ENCODE measurements around the gene PARP12. TPM values are rescaled to one million over a fixed set of nuclear protein-coding genes. Genes with fewer than 3 reads are reported as not detected.
A peak's percentile ranks its signal among the peaks of the same experiment; 100 is the strongest.

The PARP12 gene
- total and polyA plus RNA-seq, 5 donors from 2014 or later, result 30.1 to 258 (median 64.1) TPM

DNA sequence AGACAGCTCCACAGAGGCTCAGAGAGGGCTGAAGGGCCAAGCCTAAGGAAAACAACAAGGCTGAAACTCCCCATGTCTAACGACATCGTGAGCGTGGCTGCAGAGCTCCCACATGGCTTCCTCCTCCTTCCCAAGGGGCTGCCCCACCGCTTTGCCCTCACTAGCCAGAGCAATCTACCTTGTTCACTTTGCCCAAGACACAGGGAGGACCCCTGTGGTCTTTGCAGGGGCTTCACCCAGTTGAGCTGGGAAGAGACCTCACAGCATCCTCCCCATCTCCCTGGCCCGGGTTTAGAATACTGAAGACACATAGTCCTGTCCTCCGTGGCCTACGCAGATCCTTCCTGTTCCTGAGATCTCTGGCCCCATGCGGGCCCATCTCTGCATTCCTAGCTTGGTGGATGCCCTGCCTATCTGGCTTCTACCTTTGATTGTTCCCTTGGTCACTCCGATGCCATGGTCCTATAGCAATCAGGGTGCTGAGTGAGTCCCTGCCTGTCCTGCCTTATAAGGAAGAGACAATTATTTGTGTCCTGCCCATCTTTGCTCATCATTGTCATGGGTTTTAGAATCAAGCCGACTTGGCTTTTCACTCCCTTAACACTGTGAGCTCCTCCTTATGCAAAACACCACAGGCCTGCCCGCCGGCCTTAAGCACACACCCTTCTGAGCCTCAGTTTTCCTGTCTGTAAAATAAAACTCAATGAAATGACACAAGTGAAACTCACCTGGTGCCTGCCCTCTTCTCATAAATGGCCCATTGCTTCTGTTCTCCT lies 73.2 kb downstream of the PARP12 start:
- H3K4me3 ChIP-seq (ENCODE audit: low read depth, low read length), result no peak overlapping the region
- Mint-ChIP-seq H3K4me1 (no peaks in the 10 kb centered on the region), H3K27me3 (peaks cover 2% of the 10 kb centered on the region), H3K4me3 (no peak overlapping the region), H3K36me3 (no peaks in the 10 kb centered on the region), H3K9me3 (peaks cover 0 to 1% (median 0%) of the 10 kb centered on the region in 7 donors), H3K27ac (peak overlapping the region in 2 of 3 donors; percentile 21 to 27)
- H3K36me3 ChIP-seq (ENCODE audit: control insufficient read depth, insufficient read depth, low read length), result no peaks in the 10 kb centered on the region
- no peaks in the 10 kb centered on the region for H3K4me1 ChIP-seq (ENCODE audit: control insufficient read depth, insufficient read depth, low read length, poor library complexity, severe bottlenecking)
- no peak overlapping the region for H3K27ac ChIP-seq (ENCODE audit: insufficient read depth, low read length, poor library complexity, severe bottlenecking)
- no peaks in the 10 kb centered on the region for H3K27me3 ChIP-seq (ENCODE audit: control insufficient read depth, insufficient read depth, low read length)
- no peak for DNase-seq
- H3K9me3 ChIP-seq (ENCODE audit: control insufficient read depth in 2 of 2, low read length in 2 of 2), result no peaks in the 10 kb centered on the region
- ATAC-seq (ENCODE audit: low read depth in 2 of 2), result no peak

DNA sequence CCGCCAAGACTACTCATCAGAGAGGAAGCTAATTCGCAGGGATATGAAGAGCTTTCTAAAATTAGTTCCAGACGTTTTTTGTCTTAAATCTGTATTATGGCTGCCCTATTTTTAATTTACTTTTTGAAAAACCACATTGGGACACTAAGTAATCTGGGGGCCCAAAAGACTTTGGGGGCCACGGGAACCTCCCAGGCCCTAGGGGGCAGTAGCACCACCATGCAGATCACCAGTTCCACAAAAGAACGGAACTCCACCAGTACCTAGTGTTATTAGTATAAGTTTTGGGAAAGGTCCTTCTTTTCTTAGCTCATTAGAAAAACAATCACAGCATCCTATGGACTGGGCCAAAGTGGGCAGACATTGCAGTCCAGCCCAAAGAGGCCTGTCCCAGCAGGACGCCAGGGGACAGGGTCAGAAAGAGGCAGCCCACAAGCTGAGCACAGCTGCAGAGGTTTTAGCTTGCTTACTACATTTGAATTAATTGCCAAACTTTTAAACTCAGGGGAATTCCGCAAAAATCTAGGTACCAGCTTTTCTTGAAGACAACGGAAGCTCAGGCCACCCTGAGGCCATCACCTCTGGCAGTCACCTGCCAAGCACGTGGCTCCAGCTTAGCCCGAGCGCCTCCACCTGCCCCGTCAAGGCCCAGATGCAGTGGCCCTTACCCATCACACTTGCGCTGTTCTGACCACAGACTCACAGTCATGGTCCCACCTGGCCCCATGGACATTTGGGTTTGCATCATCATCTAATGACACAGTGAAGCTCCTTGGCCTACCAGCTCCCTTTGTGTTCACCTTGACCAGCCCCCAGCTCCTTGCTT lies 74.8 kb downstream of the PARP12 start:
- H3K4me1 Mint-ChIP-seq, result no peaks in the 10 kb centered on the region
- H3K27me3 Mint-ChIP-seq, result peaks cover 15% of the 10 kb centered on the region
- Histone ChIP-seq H3K9me3 (ENCODE audit: control insufficient read depth in 2 of 2, low read length in 2 of 2) (no peaks in the 10 kb centered on the region), H3K27me3 (ENCODE audit: control insufficient read depth, insufficient read depth, low read length) (no peaks in the 10 kb centered on the region), H3K36me3 (ENCODE audit: control insufficient read depth, insufficient read depth, low read length) (no peaks in the 10 kb centered on the region), H3K4me3 (ENCODE audit: low read depth, low read length) (no peak overlapping the region), H3K4me1 (ENCODE audit: control insufficient read depth, insufficient read depth, low read length, poor library complexity, severe bottlenecking) (no peaks in the 10 kb centered on the region), H3K27ac (ENCODE audit: insufficient read depth, low read length, poor library complexity, severe bottlenecking) (no peak overlapping the region)
- peak overlapping the region in 1 of 3 donors; percentile 11 for H3K27ac Mint-ChIP-seq
- no peaks in the 10 kb centered on the region for H3K36me3 Mint-ChIP-seq
- H3K9me3 Mint-ChIP-seq, result peaks cover 0 to 1% (median 0%) of the 10 kb centered on the region in 7 donors
- DNase-seq, result no peak
- no peak for ATAC-seq (ENCODE audit: low read depth in 2 of 2)
- no peak overlapping the region for H3K4me3 Mint-ChIP-seq

DNA sequence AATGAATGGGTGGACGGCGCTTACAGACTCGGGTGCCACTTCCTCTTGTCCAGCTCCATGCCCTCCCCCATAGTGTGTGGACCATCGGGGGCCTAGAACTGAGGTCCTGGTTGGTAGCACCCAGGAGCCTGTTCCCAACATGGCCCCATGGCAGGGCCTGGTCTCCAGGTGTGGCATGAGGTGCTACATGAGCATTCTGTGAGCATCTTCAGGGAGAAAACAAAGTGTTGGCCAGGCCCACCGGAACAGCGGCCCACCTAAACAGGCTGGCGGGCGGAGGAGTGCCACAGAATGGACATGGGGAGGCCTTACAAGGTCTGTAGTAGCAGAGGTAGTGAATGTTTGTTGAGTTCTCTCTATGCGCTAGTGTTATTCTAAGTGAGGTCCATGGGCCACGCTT lies 76.9 kb downstream of the PARP12 start:
- Histone ChIP-seq H3K27ac (ENCODE audit: insufficient read depth, low read length, poor library complexity, severe bottlenecking) (no peak overlapping the region), H3K4me3 (ENCODE audit: low read depth, low read length) (no peak overlapping the region), H3K27me3 (ENCODE audit: control insufficient read depth, insufficient read depth, low read length) (no peaks in the 10 kb centered on the region), H3K4me1 (ENCODE audit: control insufficient read depth, insufficient read depth, low read length, poor library complexity, severe bottlenecking) (peaks cover 8% of the 10 kb centered on the region), H3K9me3 (ENCODE audit: control insufficient read depth in 2 of 2, low read length in 2 of 2) (no peaks in the 10 kb centered on the region), H3K36me3 (ENCODE audit: control insufficient read depth, insufficient read depth, low read length) (no peaks in the 10 kb centered on the region)
- no peaks in the 10 kb centered on the region for H3K36me3 Mint-ChIP-seq
- peaks cover 0 to 1% (median 0%) of the 10 kb centered on the region in 7 donors for H3K9me3 Mint-ChIP-seq
- no peak for DNase-seq
- H3K27me3 Mint-ChIP-seq, result peaks cover 15% of the 10 kb centered on the region
- H3K27ac Mint-ChIP-seq, result no peak overlapping the region
- peaks cover 0 to 10% (median 5%) of the 10 kb centered on the region in 4 donors for H3K4me1 Mint-ChIP-seq
- no peak overlapping the region for H3K4me3 Mint-ChIP-seq
- ATAC-seq (ENCODE audit: low read depth in 2 of 2), result no peak

- Mint-ChIP-seq H3K27ac (peak overlapping the region in 1 of 3 donors; percentile 75), H3K4me3 (no peak overlapping the region), H3K4me1 (peaks cover 0 to 19% (median 13%) of the 10 kb centered on the region in 4 donors), H3K9me3 (peaks cover 0 to 1% (median 0%) of the 10 kb centered on the region in 7 donors), H3K36me3 (no peaks in the 10 kb centered on the region), H3K27me3 (peaks cover 15% of the 10 kb centered on the region)
- H3K4me1 ChIP-seq (ENCODE audit: control insufficient read depth, insufficient read depth, low read length, poor library complexity, severe bottlenecking), result peaks cover 16% of the 10 kb centered on the region
- no peaks in the 10 kb centered on the region for H3K36me3 ChIP-seq (ENCODE audit: control insufficient read depth, insufficient read depth, low read length)
- H3K4me3 ChIP-seq (ENCODE audit: low read depth, low read length), result no peak overlapping the region
- H3K9me3 ChIP-seq (ENCODE audit: control insufficient read depth in 2 of 2, low read length in 2 of 2), result no peaks in the 10 kb centered on the region
- H3K27ac ChIP-seq (ENCODE audit: insufficient read depth, low read length, poor library complexity, severe bottlenecking), result no peak overlapping the region
- no peak for ATAC-seq (ENCODE audit: low read depth in 2 of 2)
- H3K27me3 ChIP-seq (ENCODE audit: control insufficient read depth, insufficient read depth, low read length), result no peaks in the 10 kb centered on the region
- no peak for DNase-seq
These were observed 77.9 kb downstream of the PARP12 start for GRCh38 chr7:139984642-139985539.

GRCh38 chr7:139982927-139983920 lies 79.5 kb downstream of the PARP12 start:
- H3K4me1 ChIP-seq (ENCODE audit: control insufficient read depth, insufficient read depth, low read length, poor library complexity, severe bottlenecking), result peaks cover 16% of the 10 kb centered on the region
- ATAC-seq (ENCODE audit: low read depth in 2 of 2) (no peak), DNase-seq (no peak)
- peaks cover 15% of the 10 kb centered on the region for H3K27me3 Mint-ChIP-seq
- H3K4me3 ChIP-seq (ENCODE audit: low read depth, low read length), result no peak overlapping the region
- H3K36me3 ChIP-seq (ENCODE audit: control insufficient read depth, insufficient read depth, low read length), result no peaks in the 10 kb centered on the region
- no peaks in the 10 kb centered on the region for H3K27me3 ChIP-seq (ENCODE audit: control insufficient read depth, insufficient read depth, low read length)
- no peak overlapping the region for H3K27ac ChIP-seq (ENCODE audit: insufficient read depth, low read length, poor library complexity, severe bottlenecking)
- peaks cover 0 to 1% (median 0%) of the 10 kb centered on the region in 7 donors for H3K9me3 Mint-ChIP-seq
- H3K27ac Mint-ChIP-seq, result peak overlapping the region in 1 of 3 donors; percentile 20
- H3K36me3 Mint-ChIP-seq, result no peaks in the 10 kb centered on the region
- H3K4me1 Mint-ChIP-seq, result peaks cover 0 to 24% (median 16%) of the 10 kb centered on the region in 4 donors
- no peak overlapping the region for H3K4me3 Mint-ChIP-seq
- H3K9me3 ChIP-seq (ENCODE audit: control insufficient read depth in 2 of 2, low read length in 2 of 2), result no peaks in the 10 kb centered on the region

DNA sequence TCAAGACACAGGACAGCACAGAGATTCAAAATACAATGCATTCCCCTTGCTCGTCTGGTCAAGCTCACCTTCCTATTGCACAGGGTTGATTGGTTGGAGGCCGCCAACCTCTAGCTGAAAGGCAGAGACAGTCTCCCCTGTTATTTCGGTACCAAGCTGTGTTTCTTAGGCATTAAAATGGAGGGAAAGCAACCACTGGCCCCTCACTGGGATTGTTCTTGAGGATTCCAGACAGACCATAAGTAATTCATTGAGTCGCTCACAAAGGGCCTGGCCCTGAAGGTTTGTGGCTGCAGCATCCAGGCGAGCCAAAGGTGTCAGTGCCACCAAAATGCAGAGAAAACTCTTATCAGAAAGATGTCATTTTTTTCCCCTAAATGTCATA lies 81.2 kb downstream of the PARP12 start:
- no peak for ATAC-seq (ENCODE audit: low read depth in 2 of 2)
- no peaks in the 10 kb centered on the region for H3K9me3 Mint-ChIP-seq
- peak overlapping the region in 2 of 3 donors; percentile 85 to 93 for H3K27ac Mint-ChIP-seq
- peaks cover 0 to 26% (median 19%) of the 10 kb centered on the region in 4 donors for H3K4me1 Mint-ChIP-seq
- peak overlapping the region in 2 of 4 donors; percentile 17 to 69 for H3K4me3 Mint-ChIP-seq
- no peak overlapping the region for H3K27ac ChIP-seq (ENCODE audit: insufficient read depth, low read length, poor library complexity, severe bottlenecking)
- no peaks in the 10 kb centered on the region for H3K9me3 ChIP-seq (ENCODE audit: control insufficient read depth in 2 of 2, low read length in 2 of 2)
- no peaks in the 10 kb centered on the region for H3K36me3 ChIP-seq (ENCODE audit: control insufficient read depth, insufficient read depth, low read length)
- peaks cover 16% of the 10 kb centered on the region for H3K4me1 ChIP-seq (ENCODE audit: control insufficient read depth, insufficient read depth, low read length, poor library complexity, severe bottlenecking)
- H3K4me3 ChIP-seq (ENCODE audit: low read depth, low read length), result no peak overlapping the region
- no peak for DNase-seq
- no peaks in the 10 kb centered on the region for H3K36me3 Mint-ChIP-seq
- no peaks in the 10 kb centered on the region for H3K27me3 ChIP-seq (ENCODE audit: control insufficient read depth, insufficient read depth, low read length)
- H3K27me3 Mint-ChIP-seq, result peaks cover 21% of the 10 kb centered on the region

All from CD4-positive, CD25-positive, alpha-beta regulatory T cell (primary cell).